SJSA1 (cell line): ENCODE measurements around the gene IL32. TPM values are rescaled to one million over a fixed set of nuclear protein-coding genes. Genes with fewer than 3 reads are reported as not detected.

Experiments used
- DNase-seq, 2 experiments: peaks; one replicate each; pipeline ENCODE4 v3.0.0-alpha.2; 2015 to 2020; ENCODE audit warnings: low spot score in 2 of 2, low read depth in 1 of 2
- H3K27ac ChIP-seq: fragments of 250-450 bp; sonication (Bioruptor Pico); 2 replicates; pipeline ENCODE4 v1.5.1; 2020; ENCODE audit warnings: mild to moderate bottlenecking, moderate library complexity
- H3K27me3 ChIP-seq: fragments of 250-450 bp; sonication (Bioruptor Pico); replicated peaks from 2 replicates; pipeline ENCODE4 v1.5.1; 2020; ENCODE audit warnings: mild to moderate bottlenecking, moderate library complexity
- H3K36me3 ChIP-seq: fragments of 250-450 bp; sonication (Bioruptor Pico); 2 replicates; pipeline ENCODE4 v1.5.1; 2020; ENCODE audit warnings: mild to moderate bottlenecking
- H3K4me1 ChIP-seq: fragments of 250-450 bp; sonication (Bioruptor Pico); replicated peaks from 2 replicates; pipeline ENCODE4 v1.6.1; 2021; ENCODE audit warnings: mild to moderate bottlenecking
- H3K4me3 ChIP-seq: fragments of 250-450 bp; sonication (Bioruptor Pico); 2 replicates; pipeline ENCODE4 v1.5.1; 2020; ENCODE audit warnings: mild to moderate bottlenecking
- H3K9me3 ChIP-seq: fragments of 250-450 bp; sonication (Bioruptor Pico); replicated peaks from 2 replicates; pipeline ENCODE4 v1.5.1; 2020; ENCODE audit warnings: mild to moderate bottlenecking
- total RNA-seq: library from RNA; depleted of rRNA; stranded (reverse); fragments of >200 nt; shearing (Covaris generic); gene quantifications from 2 replicates; pipeline ENCODE4 v1.2.3, GENCODE V29; 2014

The IL32 gene
- total RNA-seq, 1 experiment from 2014 or later: 99.8 TPM

DNA sequence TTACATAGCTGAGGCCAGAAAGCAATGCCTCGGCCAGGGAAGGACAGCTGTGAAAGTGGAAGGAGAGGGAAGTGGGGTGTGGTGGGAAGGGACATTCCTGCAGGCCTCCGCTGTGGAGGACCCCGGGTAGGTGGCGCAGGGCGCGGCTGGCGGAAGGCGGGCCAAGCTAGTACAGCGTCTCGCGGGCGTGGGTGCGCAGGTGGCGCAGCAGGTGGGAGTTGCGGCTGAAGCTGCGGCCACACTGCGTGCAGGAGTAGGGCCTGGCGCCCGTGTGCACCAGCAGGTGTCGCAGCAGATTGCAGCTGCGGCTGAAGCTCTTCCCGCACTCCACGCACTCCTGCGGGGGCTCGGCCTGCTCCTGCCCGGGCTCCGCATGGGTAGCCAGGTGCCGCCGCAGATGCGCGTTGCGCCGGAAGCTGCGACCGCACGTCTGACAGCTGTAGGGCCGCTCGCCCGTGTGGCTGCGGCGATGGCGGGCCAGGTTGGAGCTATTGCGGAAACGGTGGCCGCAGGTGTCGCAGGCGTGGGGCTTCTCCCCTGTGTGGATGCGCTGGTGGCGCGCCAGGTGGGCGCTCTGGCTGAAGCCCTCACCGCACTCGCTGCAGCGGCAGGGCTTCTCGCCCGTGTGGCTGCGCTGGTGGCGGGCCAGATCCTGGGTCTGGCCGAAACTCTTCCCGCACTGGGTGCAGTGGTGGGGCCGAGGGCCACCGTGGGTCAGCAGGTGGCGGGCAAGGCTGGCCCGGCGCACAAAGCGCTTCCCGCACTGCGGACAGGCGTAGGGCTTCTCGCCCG is 23.7 kb downstream of the IL32 start:
- no peak overlapping the region for H3K4me3 ChIP-seq
- DNase-seq: no peak
- no peaks in the 10 kb centered on the region for H3K36me3 ChIP-seq
- H3K27ac ChIP-seq: no peak overlapping the region
- H3K4me1 ChIP-seq: no peaks in the 10 kb centered on the region
- no peaks in the 10 kb centered on the region for H3K9me3 ChIP-seq
- H3K27me3 ChIP-seq: 0 out of 2 replicates have a peak, but pooled peaks cover 3% of the 10 kb centered on the region

DNA sequence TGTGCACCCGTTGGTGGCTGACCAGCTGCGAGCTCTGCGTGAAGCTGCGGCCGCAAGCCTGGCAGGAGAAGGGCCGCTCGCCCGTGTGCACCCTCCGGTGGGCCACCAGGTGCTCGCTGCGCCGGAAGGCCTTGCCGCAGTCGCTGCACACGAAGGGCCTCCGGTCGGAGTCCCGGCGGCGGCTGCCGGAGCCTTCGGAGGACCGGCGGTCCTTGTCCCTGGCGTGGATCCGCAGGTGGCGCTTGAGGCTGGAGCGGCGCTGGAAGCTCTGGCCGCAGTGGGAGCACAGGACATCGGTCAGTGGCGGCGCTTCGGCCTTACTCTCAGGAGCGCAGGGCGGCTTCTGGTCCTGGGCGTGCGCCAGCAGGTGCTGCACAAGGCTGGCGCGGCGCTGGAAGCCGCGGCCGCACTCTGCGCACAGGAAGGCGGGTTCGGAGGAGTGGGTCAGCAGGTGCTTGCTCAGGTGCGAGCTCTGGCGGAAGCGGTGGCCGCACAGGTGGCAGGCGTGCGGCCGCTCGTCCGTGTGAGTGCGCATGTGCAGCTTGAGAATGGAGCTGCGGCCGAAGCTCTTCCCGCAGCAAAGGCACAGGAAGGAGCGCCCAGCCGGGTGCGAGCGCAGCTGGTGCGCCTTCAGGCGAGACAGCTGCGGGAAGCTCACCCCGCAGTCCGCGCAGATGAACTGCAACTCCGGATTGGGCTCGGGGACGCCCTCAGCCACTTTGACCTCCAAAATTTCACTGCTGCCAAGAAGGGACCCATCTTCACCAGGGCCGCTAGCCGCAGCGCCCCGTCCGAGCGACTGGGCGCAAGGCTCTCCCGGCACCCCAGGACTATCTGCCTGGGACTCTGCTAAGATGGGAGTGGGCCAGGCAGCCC is 24.5 kb downstream of the IL32 start:
- H3K27me3 ChIP-seq: 0 out of 2 replicates have a peak, but pooled peaks cover 3% of the 10 kb centered on the region
- no peaks in the 10 kb centered on the region for H3K4me1 ChIP-seq
- no peak for DNase-seq
- no peaks in the 10 kb centered on the region for H3K9me3 ChIP-seq
- no peaks in the 10 kb centered on the region for H3K36me3 ChIP-seq
- no peak overlapping the region for H3K27ac ChIP-seq
- no peak overlapping the region for H3K4me3 ChIP-seq

DNA sequence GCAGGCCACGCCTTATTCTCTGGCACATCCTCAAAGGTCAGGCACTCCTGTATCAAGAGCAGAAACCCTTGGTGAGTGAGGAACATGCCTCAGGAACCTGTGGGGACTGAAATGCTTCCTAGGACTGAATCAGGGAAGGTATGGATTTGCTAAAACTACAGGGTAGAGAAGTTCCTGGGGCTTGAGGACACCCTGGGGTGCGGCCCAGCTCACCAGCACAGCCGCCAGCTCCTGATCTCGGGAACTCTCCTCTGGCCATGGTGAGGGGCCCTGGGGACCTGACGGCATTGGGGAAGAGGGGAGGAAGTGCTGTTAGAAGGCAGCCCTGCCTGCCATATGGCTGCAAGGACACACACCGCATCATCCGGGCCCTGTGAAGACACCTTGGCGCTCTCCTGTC is 26.1 kb downstream of the IL32 start:
- no peak for DNase-seq
- Histone ChIP-seq H3K27me3 (no peaks in the 10 kb centered on the region), H3K4me1 (no peaks in the 10 kb centered on the region), H3K36me3 (no peaks in the 10 kb centered on the region), H3K9me3 (no peaks in the 10 kb centered on the region), H3K4me3 (no peak overlapping the region), H3K27ac (no peak overlapping the region)

DNA sequence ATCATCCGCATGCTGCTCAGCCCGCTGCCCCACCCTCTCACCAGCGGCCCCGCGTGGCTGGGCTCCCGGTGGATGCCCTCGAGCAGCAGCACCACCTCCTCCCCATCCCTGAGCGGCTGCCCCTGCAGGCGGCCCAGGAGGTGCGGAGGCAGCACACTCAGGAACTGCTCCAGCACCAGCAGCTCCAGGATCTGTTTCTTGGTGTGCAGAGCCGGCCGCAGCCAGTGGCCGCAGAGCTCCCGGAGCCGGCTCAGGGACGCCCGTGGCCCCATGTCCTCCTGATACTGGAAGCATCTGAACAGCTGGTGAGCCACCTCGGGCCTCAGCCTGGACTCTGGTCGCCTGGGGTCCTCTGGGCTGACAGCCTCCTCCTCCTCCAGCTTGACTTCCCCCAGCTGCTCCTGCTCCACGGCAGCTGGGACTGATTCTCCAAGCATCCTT is 27.1 kb downstream of the IL32 start:
- H3K27me3 ChIP-seq: no peaks in the 10 kb centered on the region
- H3K4me1 ChIP-seq: no peaks in the 10 kb centered on the region
- no peaks in the 10 kb centered on the region for H3K9me3 ChIP-seq
- H3K36me3 ChIP-seq: no peaks in the 10 kb centered on the region
- DNase-seq: no peak
- no peak overlapping the region for H3K27ac ChIP-seq
- no peak overlapping the region for H3K4me3 ChIP-seq

DNA sequence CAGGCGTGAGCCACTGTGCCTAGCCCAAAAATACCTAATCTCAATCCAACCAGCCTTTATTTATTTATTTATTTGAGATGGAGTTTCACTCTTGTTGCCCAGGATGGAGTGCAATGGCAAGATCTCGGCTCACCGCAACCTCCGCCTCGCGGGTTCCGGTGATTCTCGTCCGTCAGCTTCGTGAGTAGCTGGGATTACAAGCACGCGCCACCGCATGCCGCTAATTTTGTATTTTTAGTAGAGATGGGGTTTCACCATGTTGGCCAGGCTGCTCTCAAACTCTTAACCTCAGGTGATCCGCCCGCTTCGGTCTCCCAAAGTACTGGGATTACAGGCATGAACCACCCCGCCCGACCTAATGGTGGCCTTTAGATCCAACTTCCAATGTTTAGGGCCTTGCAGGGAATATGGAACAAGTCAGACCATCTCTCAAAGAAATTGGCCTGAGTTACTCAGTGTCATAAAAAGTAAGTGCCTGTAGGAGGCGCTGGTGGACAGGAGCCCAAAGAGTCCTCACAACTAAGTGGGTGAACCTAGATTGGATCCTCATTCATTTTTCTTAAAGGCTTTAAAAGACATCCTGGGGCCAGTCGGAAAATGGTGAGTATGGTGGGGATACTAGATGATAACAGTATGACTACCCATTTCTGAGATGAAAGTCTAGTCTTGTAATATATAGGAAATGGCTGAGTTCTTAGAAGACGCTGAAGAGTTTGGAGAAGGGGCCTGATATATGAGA is 29.0 kb downstream of the IL32 start:
- H3K4me1 ChIP-seq: no peaks in the 10 kb centered on the region
- H3K27ac ChIP-seq: no peak overlapping the region
- no peak overlapping the region for H3K4me3 ChIP-seq
- H3K9me3 ChIP-seq: no peaks in the 10 kb centered on the region
- H3K36me3 ChIP-seq: no peaks in the 10 kb centered on the region
- peak in 1 of 2 experiments; percentile 10 for DNase-seq
- no peaks in the 10 kb centered on the region for H3K27me3 ChIP-seq

DNA sequence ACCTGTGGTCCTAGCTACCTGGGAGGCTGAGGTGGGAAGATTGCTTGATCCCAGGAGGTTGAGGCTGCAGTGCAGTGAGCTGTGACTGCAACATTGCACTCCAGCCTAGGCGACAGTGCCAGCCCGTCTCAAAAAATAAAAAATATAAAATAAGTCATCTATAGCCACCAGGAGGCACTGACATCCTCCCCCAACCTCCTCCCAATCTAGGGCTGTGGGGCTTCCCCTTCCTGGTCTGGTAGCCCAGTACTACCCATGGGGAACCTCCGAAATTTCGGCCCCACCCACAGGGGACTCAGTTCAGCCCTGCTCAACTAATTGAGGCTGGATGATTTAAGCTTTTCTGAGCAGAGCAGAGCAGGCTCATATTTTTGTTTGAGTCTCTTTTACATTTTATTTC is 30.4 kb downstream of the IL32 start:
- Histone ChIP-seq H3K4me1 (peaks cover 5% of the 10 kb centered on the region; the same call in 1 of the 2 replicates), H3K27me3 (no peaks in the 10 kb centered on the region), H3K9me3 (no peaks in the 10 kb centered on the region), H3K27ac (no peak overlapping the region), H3K36me3 (no peaks in the 10 kb centered on the region), H3K4me3 (no peak overlapping the region)
- no peak for DNase-seq

DNA sequence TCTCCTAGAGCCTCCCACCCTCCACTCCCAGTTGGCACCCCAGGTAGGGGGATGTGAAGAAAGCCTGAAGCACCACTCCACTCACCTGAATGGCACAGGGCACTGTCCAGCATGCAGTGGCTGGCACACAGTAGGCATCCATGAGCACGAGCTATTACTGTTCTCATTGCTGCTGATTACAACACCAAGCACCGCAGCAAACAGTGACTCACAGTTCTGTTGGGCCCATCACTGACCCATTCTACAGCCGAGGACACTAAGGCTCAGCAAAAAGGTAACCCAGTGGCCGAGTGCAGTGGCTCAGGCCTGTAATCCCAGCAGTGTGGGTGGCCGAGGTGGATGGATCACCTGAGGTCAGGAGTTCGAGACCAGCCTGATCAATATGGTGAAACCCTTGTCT is 30.9 kb downstream of the IL32 start:
- Histone ChIP-seq H3K4me3 (no peak overlapping the region), H3K27me3 (no peaks in the 10 kb centered on the region), H3K27ac (no peak overlapping the region), H3K9me3 (no peaks in the 10 kb centered on the region), H3K4me1 (peaks cover 5% of the 10 kb centered on the region; the same call in 1 of the 2 replicates), H3K36me3 (no peaks in the 10 kb centered on the region)
- no peak for DNase-seq

DNA sequence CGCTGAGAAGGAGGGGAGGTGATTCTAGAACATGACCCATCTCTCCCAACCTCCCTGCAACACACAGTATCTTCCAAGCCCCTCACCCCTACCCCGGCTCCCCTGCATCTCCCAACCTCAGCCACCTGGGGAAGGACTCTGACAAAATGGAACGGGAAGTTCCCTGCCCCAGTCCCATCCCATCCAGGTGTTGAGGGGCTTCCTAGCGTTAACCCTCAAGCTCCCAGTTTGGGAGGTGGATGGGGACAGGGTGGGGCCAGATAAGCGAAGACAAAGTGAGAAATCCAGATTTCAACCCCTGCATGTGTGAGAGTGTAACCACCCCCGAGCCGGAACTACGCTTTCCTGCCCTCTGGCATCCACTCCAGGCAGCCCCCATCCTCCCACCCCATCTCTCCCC is 31.8 kb downstream of the IL32 start:
- H3K4me3 ChIP-seq: no peak overlapping the region
- peaks cover 5% of the 10 kb centered on the region; the same call in 1 of the 2 replicates for H3K4me1 ChIP-seq
- no peaks in the 10 kb centered on the region for H3K9me3 ChIP-seq
- H3K36me3 ChIP-seq: no peaks in the 10 kb centered on the region
- no peak for DNase-seq
- H3K27ac ChIP-seq: no peak overlapping the region
- H3K27me3 ChIP-seq: no peaks in the 10 kb centered on the region

DNA sequence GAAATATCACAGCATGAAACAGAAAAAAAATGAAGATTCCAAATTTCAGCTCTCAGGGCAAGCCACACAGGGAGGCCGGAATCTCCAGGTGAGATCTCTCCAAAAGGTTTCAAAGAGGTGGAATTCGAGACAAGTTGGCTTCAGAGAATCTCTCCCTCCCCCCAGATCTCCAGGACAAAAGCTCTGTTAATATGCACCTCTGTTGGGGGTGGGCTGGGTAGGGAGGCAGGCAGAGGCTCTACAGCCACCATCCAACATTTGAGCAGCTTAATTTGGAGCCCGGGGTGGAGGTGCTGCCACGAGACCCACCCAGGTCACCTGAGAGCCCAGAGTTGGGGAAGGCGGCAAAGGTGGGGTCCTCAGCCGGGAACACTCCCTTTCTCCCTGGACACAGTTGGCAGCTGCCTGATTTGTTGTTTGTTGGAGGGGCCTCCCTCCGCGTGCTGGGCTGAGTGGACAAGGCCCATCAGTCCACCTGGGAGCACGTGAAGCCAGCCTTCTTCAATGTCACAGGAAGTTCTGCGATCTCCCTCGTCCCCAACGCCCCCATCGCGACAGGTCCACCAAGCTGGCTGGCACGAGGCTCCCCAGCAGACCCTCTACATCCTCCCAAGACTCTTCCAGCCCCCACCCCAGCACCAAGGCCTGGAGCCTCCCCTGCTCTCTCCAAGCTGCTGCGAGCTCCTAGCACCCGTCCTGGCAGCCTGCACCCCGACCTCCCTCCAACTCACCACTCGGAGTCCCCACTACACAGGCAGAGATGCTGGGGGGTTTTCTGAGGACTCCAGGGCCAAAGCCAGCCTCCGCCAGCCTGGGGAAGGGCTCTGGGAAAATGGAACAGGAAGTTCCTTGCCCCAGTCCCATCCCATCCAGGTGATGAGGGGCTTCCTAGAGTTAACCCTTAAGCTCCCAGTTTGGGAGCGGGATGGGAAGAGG is 33.3 kb downstream of the IL32 start, which contains the start of gene ZSCAN10:
Gene ZSCAN10, minus strand, starts transcription at position 836 of the 936 bp plus-strand sequence. CDS start 6,357 bp downstream, outside the sequence.
- Histone ChIP-seq H3K4me1 (peaks cover 5% of the 10 kb centered on the region; the same call in 1 of the 2 replicates), H3K27ac (no peak within 1 kb of the TSS), H3K4me3 (no peak within 1 kb of the TSS), H3K9me3 (no peaks in the 10 kb centered on the region), H3K36me3 (no peaks in the 10 kb centered on the region), H3K27me3 (no peaks in the 10 kb centered on the region)
- DNase-seq: no peak

DNA sequence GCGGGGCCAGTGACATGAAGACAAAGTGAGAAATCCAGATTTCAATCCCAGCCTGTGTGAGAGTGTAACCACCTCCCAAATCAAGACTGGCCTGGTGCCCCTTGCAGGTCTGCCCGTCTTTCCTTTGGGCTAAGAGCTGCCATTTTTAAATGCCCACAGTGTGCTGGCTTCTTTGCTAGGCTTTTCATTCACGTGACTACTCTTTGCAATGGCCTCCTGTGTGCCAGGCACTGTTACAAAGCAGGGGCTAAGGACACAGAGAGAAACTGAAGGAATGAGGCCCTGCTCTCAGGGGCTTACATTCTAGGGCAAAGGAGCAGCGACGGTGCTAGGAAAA is 33.9 kb downstream of the IL32 start:
- Histone ChIP-seq H3K4me1 (peaks cover 5% of the 10 kb centered on the region; the same call in 1 of the 2 replicates), H3K27ac (no peak overlapping the region), H3K27me3 (no peaks in the 10 kb centered on the region), H3K36me3 (no peaks in the 10 kb centered on the region), H3K4me3 (no peak overlapping the region), H3K9me3 (no peaks in the 10 kb centered on the region)
- no peak for DNase-seq

DNA sequence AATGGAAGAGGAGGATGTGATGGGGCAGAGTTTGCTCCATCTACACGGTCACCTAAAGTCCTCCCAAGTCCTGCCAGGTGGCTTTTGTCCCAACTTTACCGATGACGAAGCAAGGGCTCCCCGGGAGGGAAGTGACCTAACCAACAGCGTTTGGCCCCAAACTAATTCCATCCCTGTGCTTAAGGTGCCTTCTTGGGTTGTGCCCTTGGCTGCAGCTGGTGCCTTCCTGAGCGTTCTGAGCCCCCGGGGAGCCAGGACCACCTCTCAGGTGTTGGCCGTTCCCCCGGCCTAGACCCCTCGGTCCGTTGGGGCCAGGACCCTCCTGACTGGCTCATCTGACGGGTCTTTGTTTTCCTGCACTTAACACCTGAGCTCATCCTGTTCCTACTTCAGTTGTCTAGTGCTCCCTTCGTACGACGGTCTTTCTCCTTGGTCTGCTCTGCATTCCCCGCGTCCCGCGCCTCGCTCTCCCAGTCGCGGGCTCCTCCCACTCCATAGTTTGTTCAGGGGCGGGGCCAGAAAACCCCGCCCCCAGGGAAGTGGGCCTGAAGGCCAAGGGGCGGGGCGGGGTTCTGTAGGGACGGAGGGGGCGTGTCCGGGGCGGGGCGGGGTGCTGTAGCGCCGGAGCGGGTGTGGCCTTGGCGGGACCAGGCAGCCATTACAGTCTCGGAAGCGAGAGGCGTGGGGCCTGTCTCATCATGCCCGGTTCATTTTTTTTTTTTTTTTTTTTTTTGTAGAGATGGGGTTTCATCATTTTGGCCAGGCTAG is 34.5 kb downstream of the IL32 start:
- H3K27me3 ChIP-seq: no peaks in the 10 kb centered on the region
- no peak overlapping the region for H3K27ac ChIP-seq
- no peaks in the 10 kb centered on the region for H3K36me3 ChIP-seq
- H3K4me1 ChIP-seq: peaks cover 5% of the 10 kb centered on the region; the same call in 1 of the 2 replicates
- DNase-seq: peak; percentile 83 to 91
- H3K4me3 ChIP-seq: no peak overlapping the region
- H3K9me3 ChIP-seq: no peaks in the 10 kb centered on the region
